HepG2 (cell line): ENCODE measurements around the gene E2F1. TPM values are rescaled to one million over a fixed set of nuclear protein-coding genes. Genes with fewer than 3 reads are reported as not detected.

Source experiments
- ATF7-NPFF ChIP-seq: sonication (generic); formaldehyde crosslinking; IDR thresholded peaks from 2 replicates; pipeline ENCODE4 v1.8.1; 2023; ENCODE audit warnings: mild to moderate bottlenecking, low read depth, missing genetic modification reagents, moderate library complexity
- JUNB ChIP-seq: sonication (generic); formaldehyde crosslinking; IDR thresholded peaks from 2 replicates; pipeline ENCODE4 v1.8.0; 2022; ENCODE audit warnings: missing genetic modification reagents, mild to moderate bottlenecking, borderline replicate concordance
- NR0B2 ChIP-seq: sonication (generic); formaldehyde crosslinking; IDR thresholded peaks from 2 replicates; pipeline ENCODE4 v1.4.0; 2020; ENCODE audit warnings: mild to moderate bottlenecking, missing genetic modification reagents
- POLR2G ChIP-seq: fragments of 200-400 bp; formaldehyde crosslinking; IDR thresholded peaks from 2 replicates; pipeline ENCODE4 v1.6.1; 2018; ENCODE audit warnings: mild to moderate bottlenecking, low read depth, low read length, moderate library complexity
- SETDB1 ChIP-seq: sonication (generic); formaldehyde crosslinking; IDR thresholded peaks from 2 replicates; pipeline ENCODE4 v1.5.1; 2020; ENCODE audit warnings: missing genetic modification reagents, mild to moderate bottlenecking, borderline replicate concordance
- SP2 ChIP-seq: sonication (generic); formaldehyde crosslinking; IDR thresholded peaks from 2 replicates; pipeline ENCODE4 v1.5.1; 2020; ENCODE audit warnings: mild to moderate bottlenecking, missing genetic modification reagents
- WIZ ChIP-seq: sonication (generic); formaldehyde crosslinking; IDR thresholded peaks from 2 replicates; pipeline ENCODE4 v1.5.1; 2020; ENCODE audit warnings: mild to moderate bottlenecking, missing genetic modification reagents
- ZBTB40 ChIP-seq, 2 experiments: fragments of 450-650 bp in 1 of 2; sonication (generic) in 1 of 2; formaldehyde crosslinking in 1 of 2; IDR thresholded peaks; 2 replicates each; pipeline versions ENCODE4 v1.6.1 to v1.8.0; 2016 to 2022; ENCODE audit warnings: antibody characterized with exemption in 1 of 2, mild to moderate bottlenecking in 1 of 2, missing genetic modification reagents in 1 of 2
- ZNF335 ChIP-seq: sonication (generic); formaldehyde crosslinking; IDR thresholded peaks from 2 replicates; pipeline ENCODE4 v1.4.0; 2020; ENCODE audit warnings: missing genetic modification reagents
- polyA plus RNA-seq, 8 experiments: library from polyadenylated mRNA; depleted of rRNA in 3 of 8; stranded (reverse) in 7 of 8; unstranded in 1 of 8; fragments of >200 nt; fragmentation: Illumina TruSeq in 4 of 8; extraction: Trizol in 4 of 8; gene quantifications; 2 replicates each; pipeline versions ENCODE4 v1.2.1 to v1.2.3, GENCODE V29; 2011 to 2016; ENCODE audit warnings: low read depth in 4 of 8, missing spikeins in 1 of 8, mixed read lengths in 1 of 8; ENCODE audit not compliant: insufficient read depth in 1 of 8
- total RNA-seq, 5 experiments: library from RNA; depleted of rRNA; stranded (reverse); fragments of >200 nt; fragmentation: Illumina TruSeq; extraction: Trizol; gene quantifications; 2 replicates each; pipeline ENCODE4 v1.2.3, GENCODE V29; 2016; ENCODE audit warnings: low read depth in 1 of 5

Gene E2F1
- total and polyA plus RNA-seq, 2 of the 13 experiments (the other 11 are each of a cell fraction or from before 2014, with no cell fraction given), result 25.5 to 39.4 TPM

DNA sequence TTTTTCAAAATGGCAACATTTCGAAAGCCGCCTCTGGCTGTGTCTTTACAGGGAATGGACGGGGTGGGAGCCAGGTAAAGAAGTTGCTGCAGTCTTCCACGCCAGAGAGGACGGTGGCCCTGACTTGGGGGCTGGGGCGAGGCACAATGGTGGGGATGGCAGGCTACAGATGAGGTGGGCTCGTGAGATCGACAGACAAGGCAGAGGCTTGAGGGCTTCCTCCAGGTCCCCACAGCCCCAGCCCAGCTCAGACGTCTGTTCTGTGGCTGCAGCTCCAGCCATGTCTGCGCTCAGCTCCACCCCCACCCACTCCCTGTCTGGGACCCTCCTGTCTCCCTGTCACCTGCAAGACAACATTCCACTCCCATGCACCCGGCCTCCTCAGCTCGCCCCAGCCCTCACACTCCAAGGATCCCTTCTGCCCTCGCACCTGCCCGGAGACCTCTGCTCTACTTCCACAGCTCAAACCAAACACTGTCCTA lies 31.5 kb downstream of the E2F1 start (continued):
- TF ChIP-seq ZBTB40 (IDR thresholded peaks at IDR 0.05) (no peak), ZBTB40 (CRISPR knock-in tag; IDR thresholded peaks at IDR 0.05) (0 out of 2 replicates have a peak, but pooled peaks have one; percentile 16), POLR2G (peak; percentile 57), ATF7-NPFF (CRISPR knock-in tag) (no peak), NR0B2 (CRISPR knock-in tag) (no peak), WIZ (CRISPR knock-in tag) (no peak), SETDB1 (CRISPR knock-in tag) (no peak), ZNF335 (CRISPR knock-in tag) (no peak), SP2 (CRISPR knock-in tag) (0 out of 2 replicates have a peak, but pooled peaks have one; percentile 24), JUNB (CRISPR knock-in tag) (no peak)
